Measurements from ENCODE around the gene PDGFC.

Gene PDGFC

GRCh38 chr4:157012781-157013180, 41.2 kb upstream of the PDGFC start:
- Histone ChIP-seq H3K23ac (ENCODE audit: low read length) (no peak overlapping the region), H4K8ac (ENCODE audit: low read depth, low read length) (no peak overlapping the region), H2BK15ac (replicated peaks; ENCODE audit: low read depth) (no peak overlapping the region), H3K4me1 (ENCODE audit: control insufficient read depth, low read depth, low read length) (peaks cover 2% of the 10 kb centered on the region), H2AK5ac (ENCODE audit: low read length) (no peak overlapping the region), H3K4ac (ENCODE audit: low read depth, low read length) (no peak overlapping the region), H2BK120ac (ENCODE audit: low read depth, low read length) (no peak overlapping the region), H3K27ac (ENCODE audit: low read depth, low read length) (no peak overlapping the region), H3K27me3 (ENCODE audit: insufficient read depth, low read length, poor library complexity) (no peaks in the 10 kb centered on the region), H4K5ac (ENCODE audit: low read length) (no peak overlapping the region), H3K4me2 (ENCODE audit: low read length) (no peak overlapping the region), H3K18ac (ENCODE audit: low read length) (no peak overlapping the region), H3K9ac (ENCODE audit: low read length) (no peak overlapping the region), H3K36me3 (ENCODE audit: control insufficient read depth, insufficient read depth, low read length) (no peaks in the 10 kb centered on the region), H3K56ac (ENCODE audit: low read length) (no peak overlapping the region), H3K79me2 (ENCODE audit: control insufficient read depth, insufficient read depth, low read length) (no peaks in the 10 kb centered on the region), H2BK5ac (ENCODE audit: low read length) (no peak overlapping the region), H3K4me3 (ENCODE audit: low read length) (no peak overlapping the region), H3K79me1 (ENCODE audit: low read length) (no peaks in the 10 kb centered on the region)
- WGBS (ENCODE audit: extremely low coverage, insufficient coverage, low lambda C conversion rate) = no CpG with 5 or more reads among the region's 2 CpGs
- DNase-seq = peak; percentile 40

GRCh38 chr4:157012296-157012695, 40.7 kb upstream of the PDGFC start:
- no peaks in the 10 kb centered on the region for H3K79me2 ChIP-seq (ENCODE audit: control insufficient read depth, insufficient read depth, low read length)
- H2BK120ac ChIP-seq (ENCODE audit: low read depth, low read length) = no peak overlapping the region
- no peaks in the 10 kb centered on the region for H3K27me3 ChIP-seq (ENCODE audit: insufficient read depth, low read length, poor library complexity)
- H4K5ac ChIP-seq (ENCODE audit: low read length) = no peak overlapping the region
- no peak overlapping the region for H4K8ac ChIP-seq (ENCODE audit: low read depth, low read length)
- H3K4ac ChIP-seq (ENCODE audit: low read depth, low read length) = no peak overlapping the region
- H3K4me3 ChIP-seq (ENCODE audit: low read length) = no peak overlapping the region
- no peak overlapping the region for H3K23ac ChIP-seq (ENCODE audit: low read length)
- DNase-seq = no peak
- H2BK15ac ChIP-seq (replicated peaks; ENCODE audit: low read depth) = no peak overlapping the region
- no peaks in the 10 kb centered on the region for H3K36me3 ChIP-seq (ENCODE audit: control insufficient read depth, insufficient read depth, low read length)
- no peak overlapping the region for H2AK5ac ChIP-seq (ENCODE audit: low read length)
- H3K27ac ChIP-seq (ENCODE audit: low read depth, low read length) = no peak overlapping the region
- no peak overlapping the region for H3K18ac ChIP-seq (ENCODE audit: low read length)
- H3K9ac ChIP-seq (ENCODE audit: low read length) = no peak overlapping the region
- no peak overlapping the region for H2BK5ac ChIP-seq (ENCODE audit: low read length)
- H3K4me1 ChIP-seq (ENCODE audit: control insufficient read depth, low read depth, low read length) = peaks cover 2% of the 10 kb centered on the region
- no peak overlapping the region for H3K4me2 ChIP-seq (ENCODE audit: low read length)
- no peak overlapping the region for H3K56ac ChIP-seq (ENCODE audit: low read length)
- no peaks in the 10 kb centered on the region for H3K79me1 ChIP-seq (ENCODE audit: low read length)

DNA sequence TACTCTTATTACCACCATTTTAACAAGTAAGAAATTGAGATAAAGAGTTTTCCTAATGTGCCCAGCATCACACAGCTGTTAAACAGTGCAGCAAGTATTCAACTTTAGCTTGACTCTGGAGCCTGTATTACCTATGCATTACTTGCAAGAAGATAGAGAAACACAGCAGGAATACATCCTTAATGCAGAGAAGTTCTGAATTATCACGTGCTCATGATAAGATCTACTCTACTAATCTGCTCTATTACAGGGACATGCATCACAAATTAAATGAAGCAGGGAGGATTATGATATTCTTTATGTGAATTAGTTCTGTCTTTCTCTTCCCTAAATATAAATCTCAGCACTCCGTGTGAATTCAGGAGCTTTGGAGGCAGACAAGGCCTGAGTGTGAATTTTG, 39.0 kb upstream of the PDGFC start:
- Histone ChIP-seq H3K4me1 (ENCODE audit: control insufficient read depth, low read depth, low read length) (peaks cover 2% of the 10 kb centered on the region), H3K23ac (ENCODE audit: low read length) (no peak overlapping the region), H3K4me2 (ENCODE audit: low read length) (no peak overlapping the region), H2AK5ac (ENCODE audit: low read length) (no peak overlapping the region), H4K8ac (ENCODE audit: low read depth, low read length) (no peak overlapping the region), H2BK5ac (ENCODE audit: low read length) (no peak overlapping the region), H3K79me2 (ENCODE audit: control insufficient read depth, insufficient read depth, low read length) (no peaks in the 10 kb centered on the region), H2BK15ac (replicated peaks; ENCODE audit: low read depth) (no peak overlapping the region), H3K18ac (ENCODE audit: low read length) (no peak overlapping the region), H3K56ac (ENCODE audit: low read length) (no peak overlapping the region), H3K79me1 (ENCODE audit: low read length) (no peaks in the 10 kb centered on the region), H4K5ac (ENCODE audit: low read length) (no peak overlapping the region), H3K27ac (ENCODE audit: low read depth, low read length) (no peak overlapping the region), H2BK120ac (ENCODE audit: low read depth, low read length) (no peak overlapping the region), H3K27me3 (ENCODE audit: insufficient read depth, low read length, poor library complexity) (no peaks in the 10 kb centered on the region), H3K36me3 (ENCODE audit: control insufficient read depth, insufficient read depth, low read length) (no peaks in the 10 kb centered on the region), H3K4ac (ENCODE audit: low read depth, low read length) (no peak overlapping the region), H3K4me3 (ENCODE audit: low read length) (no peak overlapping the region), H3K9ac (ENCODE audit: low read length) (no peak overlapping the region)
- DNase-seq = no peak
- no CpG with 5 or more reads among the region's 2 CpGs for WGBS (ENCODE audit: extremely low coverage, insufficient coverage, low lambda C conversion rate)

DNA sequence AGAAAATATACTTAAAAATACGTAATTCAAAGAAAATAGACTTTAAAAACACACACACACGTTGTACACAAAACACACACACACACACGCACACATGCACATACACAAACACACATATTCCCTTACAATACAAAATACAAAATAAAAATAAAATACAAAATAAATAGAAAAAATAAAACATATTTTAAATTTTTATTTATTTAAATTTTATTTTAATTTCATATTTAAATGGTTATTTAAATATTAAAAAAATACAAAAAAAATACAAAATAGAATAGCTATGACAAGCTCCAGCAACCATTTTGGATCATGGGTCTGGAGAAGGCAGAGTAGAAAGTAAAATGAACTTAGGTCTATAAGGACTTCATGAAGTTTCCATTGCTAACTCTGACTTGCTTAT, 34.2 kb upstream of the PDGFC start:
- DNase-seq = no peak
- Histone ChIP-seq H2BK5ac (ENCODE audit: low read length) (no peak overlapping the region), H3K4me2 (ENCODE audit: low read length) (no peak overlapping the region), H3K27me3 (ENCODE audit: insufficient read depth, low read length, poor library complexity) (no peaks in the 10 kb centered on the region), H3K9ac (ENCODE audit: low read length) (no peak overlapping the region), H2BK15ac (replicated peaks; ENCODE audit: low read depth) (no peak overlapping the region), H3K18ac (ENCODE audit: low read length) (no peak overlapping the region), H3K27ac (ENCODE audit: low read depth, low read length) (no peak overlapping the region), H3K4me3 (ENCODE audit: low read length) (no peak overlapping the region), H3K56ac (ENCODE audit: low read length) (no peak overlapping the region), H3K79me2 (ENCODE audit: control insufficient read depth, insufficient read depth, low read length) (no peaks in the 10 kb centered on the region), H3K79me1 (ENCODE audit: low read length) (no peaks in the 10 kb centered on the region), H4K5ac (ENCODE audit: low read length) (no peak overlapping the region), H2AK5ac (ENCODE audit: low read length) (no peak overlapping the region), H3K4ac (ENCODE audit: low read depth, low read length) (no peak overlapping the region), H3K23ac (ENCODE audit: low read length) (no peak overlapping the region), H3K36me3 (ENCODE audit: control insufficient read depth, insufficient read depth, low read length) (no peaks in the 10 kb centered on the region), H3K4me1 (ENCODE audit: control insufficient read depth, low read depth, low read length) (no peaks in the 10 kb centered on the region), H4K8ac (ENCODE audit: low read depth, low read length) (no peak overlapping the region), H2BK120ac (ENCODE audit: low read depth, low read length) (no peak overlapping the region)
- WGBS (ENCODE audit: extremely low coverage, insufficient coverage, low lambda C conversion rate) = 100% methylated on average over 1 of the region's 3 CpGs

DNA sequence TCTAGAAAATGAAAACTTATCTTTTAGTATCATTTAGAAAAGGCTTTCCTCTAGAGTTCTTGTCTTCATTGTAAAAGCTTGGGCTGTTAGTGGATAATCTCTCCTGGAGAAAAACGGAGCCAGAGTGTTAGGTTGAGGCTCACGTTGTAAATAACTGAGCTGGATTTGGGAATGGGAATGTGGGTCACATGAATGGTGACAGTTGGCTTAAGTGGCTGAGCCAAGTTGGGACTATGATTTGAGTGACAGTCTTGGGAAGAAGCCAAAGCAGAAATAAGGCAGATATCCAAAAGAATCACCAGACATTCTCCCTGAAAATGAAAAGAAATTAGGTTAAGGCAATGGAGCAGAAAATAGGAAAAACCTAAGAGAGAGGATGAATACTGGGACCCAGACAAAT, 33.6 kb upstream of the PDGFC start:
- H2BK15ac ChIP-seq (replicated peaks; ENCODE audit: low read depth) = no peak overlapping the region
- H3K79me2 ChIP-seq (ENCODE audit: control insufficient read depth, insufficient read depth, low read length) = no peaks in the 10 kb centered on the region
- no peaks in the 10 kb centered on the region for H3K27me3 ChIP-seq (ENCODE audit: insufficient read depth, low read length, poor library complexity)
- no peak overlapping the region for H2BK120ac ChIP-seq (ENCODE audit: low read depth, low read length)
- no peak overlapping the region for H3K4me2 ChIP-seq (ENCODE audit: low read length)
- H3K36me3 ChIP-seq (ENCODE audit: control insufficient read depth, insufficient read depth, low read length) = no peaks in the 10 kb centered on the region
- no peak overlapping the region for H2AK5ac ChIP-seq (ENCODE audit: low read length)
- no CpG with 5 or more reads among the region's 2 CpGs for WGBS (ENCODE audit: extremely low coverage, insufficient coverage, low lambda C conversion rate)
- H3K79me1 ChIP-seq (ENCODE audit: low read length) = no peaks in the 10 kb centered on the region
- no peaks in the 10 kb centered on the region for H3K4me1 ChIP-seq (ENCODE audit: control insufficient read depth, low read depth, low read length)
- no peak overlapping the region for H4K8ac ChIP-seq (ENCODE audit: low read depth, low read length)
- no peak for DNase-seq
- H3K9ac ChIP-seq (ENCODE audit: low read length) = no peak overlapping the region
- no peak overlapping the region for H4K5ac ChIP-seq (ENCODE audit: low read length)
- H3K27ac ChIP-seq (ENCODE audit: low read depth, low read length) = no peak overlapping the region
- no peak overlapping the region for H3K23ac ChIP-seq (ENCODE audit: low read length)
- H3K4ac ChIP-seq (ENCODE audit: low read depth, low read length) = no peak overlapping the region
- no peak overlapping the region for H3K18ac ChIP-seq (ENCODE audit: low read length)
- H3K4me3 ChIP-seq (ENCODE audit: low read length) = no peak overlapping the region
- no peak overlapping the region for H3K56ac ChIP-seq (ENCODE audit: low read length)
- no peak overlapping the region for H2BK5ac ChIP-seq (ENCODE audit: low read length)

GRCh38 chr4:157004279-157005161, 32.9 kb upstream of the PDGFC start:
- no peaks in the 10 kb centered on the region for H3K79me2 ChIP-seq (ENCODE audit: control insufficient read depth, insufficient read depth, low read length)
- no peaks in the 10 kb centered on the region for H3K36me3 ChIP-seq (ENCODE audit: control insufficient read depth, insufficient read depth, low read length)
- no peak overlapping the region for H2BK15ac ChIP-seq (replicated peaks; ENCODE audit: low read depth)
- no peak overlapping the region for H3K4ac ChIP-seq (ENCODE audit: low read depth, low read length)
- H2BK120ac ChIP-seq (ENCODE audit: low read depth, low read length) = no peak overlapping the region
- WGBS (ENCODE audit: extremely low coverage, insufficient coverage, low lambda C conversion rate) = no CpG with 5 or more reads among the region's 5 CpGs
- H3K4me1 ChIP-seq (ENCODE audit: control insufficient read depth, low read depth, low read length) = no peaks in the 10 kb centered on the region
- H2BK5ac ChIP-seq (ENCODE audit: low read length) = no peak overlapping the region
- H3K79me1 ChIP-seq (ENCODE audit: low read length) = no peaks in the 10 kb centered on the region
- no peak overlapping the region for H3K18ac ChIP-seq (ENCODE audit: low read length)
- no peak overlapping the region for H3K27ac ChIP-seq (ENCODE audit: low read depth, low read length)
- DNase-seq = no peak
- no peak overlapping the region for H3K4me3 ChIP-seq (ENCODE audit: low read length)
- H3K9ac ChIP-seq (ENCODE audit: low read length) = no peak overlapping the region
- no peak overlapping the region for H2AK5ac ChIP-seq (ENCODE audit: low read length)
- no peaks in the 10 kb centered on the region for H3K27me3 ChIP-seq (ENCODE audit: insufficient read depth, low read length, poor library complexity)
- no peak overlapping the region for H3K56ac ChIP-seq (ENCODE audit: low read length)
- H4K8ac ChIP-seq (ENCODE audit: low read depth, low read length) = no peak overlapping the region
- no peak overlapping the region for H3K4me2 ChIP-seq (ENCODE audit: low read length)
- H4K5ac ChIP-seq (ENCODE audit: low read length) = no peak overlapping the region
- H3K23ac ChIP-seq (ENCODE audit: low read length) = no peak overlapping the region
